Suppressor macrophage treated with lipopolysaccharide for 1 hour (primary cell): ENCODE data around the gene CARD19.
"Not testable (repeated sequence)": the region's sequence is repeated elsewhere in the genome, so short reads cannot be mapped to it uniquely, and the experiment has no call there.

Source experiments
- DNase-seq, 3 donors: peaks; one replicate each; pipeline ENCODE4 v3.0.0-alpha.2; 2020 to 2022

CARD19 gene

GRCh38 chr9:93089024-93089423, 7.0 kb upstream of the CARD19 start:
- no peak for DNase-seq

GRCh38 chr9:93089481-93089991, 6.5 kb upstream of the CARD19 start:
- no peak for DNase-seq

GRCh38 chr9:93090091-93090655, 5.8 kb upstream of the CARD19 start:
- DNase-seq, result no peak

- no peak for DNase-seq
These were observed 5.0 kb upstream of the CARD19 start for GRCh38 chr9:93091056-93091452.

- peak; percentile 68 to 81 (median 74) for DNase-seq
These were observed 4.5 kb upstream of the CARD19 start for GRCh38 chr9:93091453-93092081.

GRCh38 chr9:93092251-93092991, 3.6 kb upstream of the CARD19 start:
- DNase-seq, result no peak

- peak; percentile 65 to 87 (median 82) for DNase-seq
These were observed 2.7 kb upstream of the CARD19 start for GRCh38 chr9:93093127-93093876.

- DNase-seq, result no peak
These were observed 1.9 kb upstream of the CARD19 start for GRCh38 chr9:93093877-93094657.

- peak; percentile 82 to 88 (median 87) for DNase-seq
These were observed 1.3 kb upstream of the CARD19 start for GRCh38 chr9:93094658-93095204.

GRCh38 chr9:93095205-93096130, 549 bp upstream of the CARD19 start:
- DNase-seq, result peak; percentile 100

- DNase-seq, result no peak
These were observed 880 bp downstream of the CARD19 start for GRCh38 chr9:93096811-93097382.

GRCh38 chr9:93097511-93098201, 1.6 kb downstream of the CARD19 start:
- peak in 2 of 3 donors; percentile 50 to 52 for DNase-seq

- DNase-seq, result peak; percentile 93 to 95 (median 94)
These were observed 2.4 kb downstream of the CARD19 start for GRCh38 chr9:93098236-93098946.

- DNase-seq, result no peak
These were observed 3.7 kb downstream of the CARD19 start for GRCh38 chr9:93099551-93100275.

GRCh38 chr9:93100276-93100636, 4.2 kb downstream of the CARD19 start:
- no peak for DNase-seq

- not testable (repeated sequence) for DNase-seq
These were observed 5.1 kb downstream of the CARD19 start for GRCh38 chr9:93101086-93101485.

GRCh38 chr9:93105620-93106019, 9.6 kb downstream of the CARD19 start:
- no peak for DNase-seq

GRCh38 chr9:93107151-93107824, 11.3 kb downstream of the CARD19 start:
- no peak for DNase-seq
